PFSK-1 (cell line): ENCODE measurements around the gene QSER1.

Source experiments
- FOXP2 ChIP-seq: optimal IDR thresholded peaks from 2 replicates; pipeline ENCODE3; 2011; ENCODE audit warnings: borderline replicate concordance, control low read depth, inconsistent platforms; ENCODE audit not compliant: insufficient read depth; ENCODE audit errors: extremely low read length, extremely low read depth
- POLR2AphosphoS5 ChIP-seq: IDR thresholded peaks from 2 replicates; pipeline ENCODE4 v1.6.1; 2012; ENCODE audit warnings: low read depth, mild to moderate bottlenecking, control low read depth, low read length, moderate library complexity
- SIN3A ChIP-seq: IDR thresholded peaks from 2 replicates; pipeline ENCODE4 v1.6.1; 2012; ENCODE audit warnings: mild to moderate bottlenecking, low read length, moderate library complexity, borderline replicate concordance; ENCODE audit not compliant: insufficient read depth
- TAF1 ChIP-seq: IDR thresholded peaks from 2 replicates; pipeline ENCODE4 v1.6.1; 2012; ENCODE audit warnings: low read length, control low read depth, borderline replicate concordance; ENCODE audit not compliant: insufficient read depth
- TF ChIP-seq, protein P1 (sequence below), 2 experiments: IDR thresholded peaks; 2 replicates each; pipeline versions ENCODE4 v1.6.1 to v1.8.0; 2011 to 2012; ENCODE audit warnings: low read depth in 2 of 2, low read length in 2 of 2, control low read depth in 1 of 2, inconsistent platforms in 1 of 2, mild to moderate bottlenecking in 1 of 2, moderate library complexity in 1 of 2; ENCODE audit not compliant: insufficient read depth in 1 of 2

QSER1 gene

DNA sequence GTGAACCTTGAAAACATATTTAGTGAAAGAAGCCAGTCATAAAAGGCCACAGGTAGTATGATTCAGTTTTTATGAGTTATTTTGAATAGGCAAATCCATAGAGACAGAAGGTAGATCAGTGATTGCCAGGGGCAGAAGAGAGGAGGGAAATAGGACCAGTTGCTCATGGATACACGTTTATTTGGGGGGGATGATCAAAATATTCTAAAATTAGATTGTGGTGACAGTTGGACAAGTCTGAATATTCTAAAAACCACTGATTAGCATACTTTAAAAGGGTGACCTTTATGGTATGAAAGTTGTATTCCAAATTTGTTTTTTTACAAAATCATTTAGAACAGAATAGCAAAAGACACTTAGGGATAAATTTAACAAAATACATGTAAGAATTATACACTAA is 28.6 kb downstream of the QSER1 start:
- no peak for TF ChIP-seq TAF1
- TF ChIP-seq SIN3A, result no peak

DNA sequence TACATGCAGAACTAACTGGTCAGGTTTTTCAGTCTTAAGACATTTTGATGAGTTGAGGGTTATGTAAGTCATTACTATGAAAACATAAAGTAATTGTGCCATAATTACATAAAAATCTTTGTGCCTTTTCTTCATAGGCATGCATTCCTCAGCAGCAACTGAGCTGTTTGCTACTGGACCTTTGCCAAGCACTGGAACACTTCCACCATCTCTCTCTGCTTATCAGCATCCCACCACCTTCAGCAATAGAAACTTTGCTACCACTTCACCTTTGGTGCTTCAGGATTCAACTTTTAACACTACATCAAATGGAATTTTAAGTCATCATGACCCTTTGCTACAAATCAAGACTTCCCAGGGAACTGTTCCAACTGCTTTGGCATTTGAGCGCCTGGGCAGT is 39.0 kb downstream of the QSER1 start:
- TF ChIP-seq SIN3A (no peak), FOXP2 (no peak), POLR2AphosphoS5 (no peak), TAF1 (no peak)
- TF ChIP-seq, protein P1, sequence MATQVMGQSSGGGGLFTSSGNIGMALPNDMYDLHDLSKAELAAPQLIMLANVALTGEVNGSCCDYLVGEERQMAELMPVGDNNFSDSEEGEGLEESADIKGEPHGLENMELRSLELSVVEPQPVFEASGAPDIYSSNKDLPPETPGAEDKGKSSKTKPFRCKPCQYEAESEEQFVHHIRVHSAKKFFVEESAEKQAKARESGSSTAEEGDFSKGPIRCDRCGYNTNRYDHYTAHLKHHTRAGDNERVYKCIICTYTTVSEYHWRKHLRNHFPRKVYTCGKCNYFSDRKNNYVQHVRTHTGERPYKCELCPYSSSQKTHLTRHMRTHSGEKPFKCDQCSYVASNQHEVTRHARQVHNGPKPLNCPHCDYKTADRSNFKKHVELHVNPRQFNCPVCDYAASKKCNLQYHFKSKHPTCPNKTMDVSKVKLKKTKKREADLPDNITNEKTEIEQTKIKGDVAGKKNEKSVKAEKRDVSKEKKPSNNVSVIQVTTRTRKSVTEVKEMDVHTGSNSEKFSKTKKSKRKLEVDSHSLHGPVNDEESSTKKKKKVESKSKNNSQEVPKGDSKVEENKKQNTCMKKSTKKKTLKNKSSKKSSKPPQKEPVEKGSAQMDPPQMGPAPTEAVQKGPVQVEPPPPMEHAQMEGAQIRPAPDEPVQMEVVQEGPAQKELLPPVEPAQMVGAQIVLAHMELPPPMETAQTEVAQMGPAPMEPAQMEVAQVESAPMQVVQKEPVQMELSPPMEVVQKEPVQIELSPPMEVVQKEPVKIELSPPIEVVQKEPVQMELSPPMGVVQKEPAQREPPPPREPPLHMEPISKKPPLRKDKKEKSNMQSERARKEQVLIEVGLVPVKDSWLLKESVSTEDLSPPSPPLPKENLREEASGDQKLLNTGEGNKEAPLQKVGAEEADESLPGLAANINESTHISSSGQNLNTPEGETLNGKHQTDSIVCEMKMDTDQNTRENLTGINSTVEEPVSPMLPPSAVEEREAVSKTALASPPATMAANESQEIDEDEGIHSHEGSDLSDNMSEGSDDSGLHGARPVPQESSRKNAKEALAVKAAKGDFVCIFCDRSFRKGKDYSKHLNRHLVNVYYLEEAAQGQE (IDR thresholded peaks at IDR 0.05; ENCODE audit: insufficient read depth in 1 of 2, low read depth in 2 of 2, low read length in 2 of 2), result no peak

DNA sequence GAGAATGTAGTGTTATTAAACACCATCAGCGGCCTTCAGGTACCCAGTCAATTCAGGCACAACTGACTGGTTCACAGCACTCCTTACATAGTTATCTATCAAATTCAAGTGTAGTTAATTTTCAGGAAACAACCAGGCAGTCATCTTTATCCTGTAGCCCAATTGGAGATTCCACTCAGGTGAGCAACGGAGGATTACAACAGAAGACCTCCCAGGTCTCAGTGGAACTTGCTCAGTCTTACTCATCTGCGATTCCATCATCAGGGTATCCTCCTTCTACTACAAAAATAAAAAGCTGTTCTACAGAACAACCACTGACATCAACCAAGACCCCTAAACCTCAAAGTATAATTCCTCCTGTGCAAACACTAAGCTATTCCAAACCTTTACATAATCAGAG is 39.6 kb downstream of the QSER1 start:
- TF ChIP-seq TAF1 (no peak), SIN3A (no peak), POLR2AphosphoS5 (no peak)
- TF ChIP-seq, protein P1 (IDR thresholded peaks at IDR 0.05; ENCODE audit: insufficient read depth in 1 of 2, low read depth in 2 of 2, low read length in 2 of 2), result no peak

DNA sequence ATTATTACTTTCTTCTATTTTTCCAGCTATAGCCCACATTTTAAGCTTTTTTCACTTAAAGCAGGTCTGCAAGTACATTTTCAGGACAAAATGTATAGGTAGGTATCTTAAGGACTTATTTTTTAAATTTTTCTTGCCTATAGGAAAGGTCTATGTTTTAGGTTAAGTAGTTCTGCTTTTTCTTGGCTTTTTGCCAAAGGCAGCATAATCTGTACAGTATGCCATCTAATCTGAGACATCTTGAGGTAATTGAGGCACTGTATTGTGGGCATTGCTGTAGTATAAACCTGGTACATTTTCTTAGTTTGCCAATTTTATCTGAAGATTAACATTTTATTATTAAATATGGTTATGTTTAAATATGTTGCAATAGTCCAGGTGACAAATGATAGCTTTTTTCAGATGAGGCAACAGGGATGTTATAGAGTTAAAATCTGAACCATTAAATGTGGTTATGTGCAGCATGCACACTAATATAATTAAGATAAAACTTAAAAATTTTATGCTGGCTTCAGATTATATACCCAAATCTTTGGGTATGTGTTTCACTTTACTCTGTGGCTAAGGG is 42.9 kb downstream of the QSER1 start:
- no peak for TF ChIP-seq TAF1
- TF ChIP-seq POLR2AphosphoS5, result no peak
- TF ChIP-seq FOXP2, result no peak
- TF ChIP-seq, protein P1 (IDR thresholded peaks at IDR 0.05; ENCODE audit: insufficient read depth in 1 of 2, low read depth in 2 of 2, low read length in 2 of 2), result no peak
- TF ChIP-seq SIN3A, result no peak

DNA sequence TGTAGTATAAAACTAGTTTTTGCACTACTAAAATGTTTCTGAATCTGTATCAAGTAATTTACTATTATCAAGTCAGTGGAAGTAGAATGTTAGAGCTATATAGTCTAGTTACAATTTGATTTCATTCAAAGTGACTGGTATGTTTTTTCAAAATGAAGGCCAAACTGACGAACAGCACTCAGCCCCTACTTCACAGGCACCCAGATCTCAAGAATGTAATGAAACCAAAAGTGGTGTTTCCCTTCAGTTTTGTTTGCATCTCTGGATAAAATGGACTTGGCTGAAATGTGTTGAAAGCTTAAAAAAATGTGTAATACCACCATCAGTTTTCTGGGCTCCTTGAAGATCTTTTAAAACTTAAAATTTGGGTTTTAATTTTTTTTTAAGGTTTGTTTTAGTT is 46.4 kb downstream of the QSER1 start:
- TF ChIP-seq FOXP2 (no peak), POLR2AphosphoS5 (no peak), SIN3A (no peak), TAF1 (no peak)
- TF ChIP-seq, protein P1 (IDR thresholded peaks at IDR 0.05; ENCODE audit: insufficient read depth in 1 of 2, low read depth in 2 of 2, low read length in 2 of 2), result no peak
